Neuronal stem cell (in vitro differentiated cells): ENCODE measurements around the gene PHACTR3.

Experiments used
- DNase-seq: peaks from one replicate; pipeline ENCODE4 v3.0.0-alpha.2; 2013; ENCODE audit warnings: low spot score
- H2AFZ ChIP-seq: one replicate; pipeline ENCODE4 v1.6.1; 2013; ENCODE audit warnings: mild to moderate bottlenecking, low read length, inconsistent platforms
- H2AK5ac ChIP-seq: 2 replicates; pipeline ENCODE4 v1.6.1; 2013; ENCODE audit warnings: low read depth, mild to moderate bottlenecking, inconsistent platforms, low read length, moderate library complexity, mixed read lengths
- H2BK120ac ChIP-seq: 2 replicates; pipeline ENCODE4 v1.6.1; 2013; ENCODE audit warnings: low read depth, mild to moderate bottlenecking, inconsistent platforms, low read length, moderate library complexity, mixed read lengths
- H2BK12ac ChIP-seq: one replicate; pipeline ENCODE4 v1.6.1; 2013; ENCODE audit warnings: low read length, inconsistent platforms
- H2BK15ac ChIP-seq: 2 replicates; pipeline ENCODE4 v1.6.1; 2013; ENCODE audit warnings: mild to moderate bottlenecking, low read length, inconsistent platforms, mixed read lengths
- H2BK5ac ChIP-seq: one replicate; pipeline ENCODE4 v1.6.1; 2013; ENCODE audit warnings: inconsistent platforms, mild to moderate bottlenecking, low read length, moderate library complexity
- H3K14ac ChIP-seq: one replicate; pipeline ENCODE4 v1.6.1; 2013; ENCODE audit warnings: low read length, inconsistent platforms
- H3K18ac ChIP-seq: 2 replicates; pipeline ENCODE4 v1.6.1; 2013; ENCODE audit warnings: low read length, inconsistent platforms
- H3K23ac ChIP-seq: 2 replicates; pipeline ENCODE4 v1.6.1; 2013; ENCODE audit warnings: low read depth, mild to moderate bottlenecking, mixed read lengths, low read length, inconsistent platforms; ENCODE audit not compliant: poor library complexity
- H3K27ac ChIP-seq: replicated peaks from 3 replicates; pipeline ENCODE4 v1.5.1; 2013; ENCODE audit warnings: low read length, inconsistent platforms
- H3K27me3 ChIP-seq, 3 experiments: 2 replicates each; pipeline ENCODE4 v1.6.1; 2013; ENCODE audit warnings: low read length in 3 of 3, mild to moderate bottlenecking in 2 of 3, inconsistent platforms in 1 of 3, low read depth in 1 of 3, mixed read lengths in 1 of 3, moderate library complexity in 1 of 3; ENCODE audit not compliant: control insufficient read depth in 3 of 3, insufficient read depth in 3 of 3
- H3K36me3 ChIP-seq, 2 donors: replicated peaks in 1 of 2; 2 replicates each; pipeline ENCODE4 v1.6.1; 2013; ENCODE audit warnings: low read length in 2 of 2; ENCODE audit not compliant: control insufficient read depth in 2 of 2, insufficient read depth in 2 of 2
- H3K4ac ChIP-seq: 2 replicates; pipeline ENCODE4 v1.6.1; 2013; ENCODE audit warnings: inconsistent platforms, mild to moderate bottlenecking, low read length, moderate library complexity
- H3K4me1 ChIP-seq, 2 donors: 1 replicate in 1 of 2; 2 replicates in 1 of 2; pipeline ENCODE4 v1.6.1; 2013; ENCODE audit warnings: low read length in 2 of 2, low read depth in 1 of 2; ENCODE audit not compliant: control insufficient read depth in 2 of 2, insufficient read depth in 1 of 2
- H3K4me2 ChIP-seq: one replicate; pipeline ENCODE4 v1.6.1; 2013; ENCODE audit warnings: mild to moderate bottlenecking, low read length, inconsistent platforms; ENCODE audit not compliant: insufficient read depth, poor library complexity, severe bottlenecking
- H3K4me3 ChIP-seq, 2 donors: 2 replicates each; pipeline ENCODE4 v1.5.1; 2013; ENCODE audit warnings: low read length in 2 of 2, mild to moderate bottlenecking in 2 of 2, inconsistent platforms in 1 of 2, moderate library complexity in 1 of 2
- H3K79me1 ChIP-seq: one replicate; pipeline ENCODE4 v1.6.1; 2013; ENCODE audit warnings: low read depth, mild to moderate bottlenecking, inconsistent platforms, low read length, moderate library complexity
- H3K9ac ChIP-seq: one replicate; pipeline ENCODE4 v1.6.1; 2013; ENCODE audit warnings: mild to moderate bottlenecking, low read depth, low read length, inconsistent platforms; ENCODE audit not compliant: poor library complexity
- H3K9me3 ChIP-seq, 2 donors: replicated peaks in 1 of 2; 2 replicates each; pipeline versions ENCODE3 to v1.6.1; 2013; ENCODE audit warnings: low read length in 2 of 2, mild to moderate bottlenecking in 2 of 2, inconsistent platforms in 1 of 2, low read depth in 1 of 2, mixed read lengths in 1 of 2, moderate library complexity in 1 of 2; ENCODE audit not compliant: control insufficient read depth in 2 of 2, insufficient read depth in 1 of 2
- H4K8ac ChIP-seq: one replicate; pipeline ENCODE4 v1.6.1; 2013; ENCODE audit warnings: low read depth, mild to moderate bottlenecking, inconsistent platforms, low read length, moderate library complexity
- H4K91ac ChIP-seq: one replicate; pipeline ENCODE4 v1.6.1; 2013; ENCODE audit warnings: low read length, low read depth, mild to moderate bottlenecking, inconsistent platforms; ENCODE audit not compliant: poor library complexity
- whole genome bisulfite sequencing, 2 donors: extraction: QIAGEN DNeasy Blood & Tissue Kit; methylation state at CpG; one replicate each; pipeline ENCODE4 v1.1.7; 2013; ENCODE audit warnings: missing lambda C conversion rate in 2 of 2, mixed read lengths in 1 of 2; ENCODE audit not compliant: insufficient read length in 2 of 2, insufficient replicate concordance in 1 of 2; ENCODE audit errors: extremely low coverage in 2 of 2; 5-methylcytosine and 5-hydroxymethylcytosine counted together

Gene PHACTR3

DNA sequence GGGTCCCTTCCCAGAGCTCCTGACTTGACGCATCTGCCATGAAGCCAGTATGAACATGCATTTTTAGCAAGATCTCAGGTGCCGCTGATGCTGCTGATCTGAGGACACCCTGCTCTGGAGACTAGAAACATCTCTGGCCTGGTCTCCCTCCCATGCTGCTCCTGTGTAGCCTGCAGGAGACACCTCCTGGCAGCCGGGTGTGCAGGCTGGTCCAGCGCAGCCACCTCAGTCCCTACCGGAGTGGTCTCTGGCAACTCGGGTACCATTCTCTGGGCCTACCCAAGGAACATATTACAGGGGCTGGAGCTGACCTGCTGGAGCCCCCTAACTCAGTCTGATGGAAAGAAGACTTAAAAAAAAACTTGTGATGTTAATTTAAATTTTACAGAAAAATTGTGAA lies 20.1 kb downstream of the PHACTR3 start:
- WGBS, 2 donors: no CpG with 5 or more reads among the region's 6 CpGs
- no peak overlapping the region for H4K91ac ChIP-seq
- H3K4ac ChIP-seq: no peak overlapping the region
- no peak overlapping the region for H2AK5ac ChIP-seq
- no peak overlapping the region for H3K14ac ChIP-seq
- no peak overlapping the region for H3K18ac ChIP-seq
- H2BK120ac ChIP-seq: no peak overlapping the region
- H3K4me3 ChIP-seq: no peak overlapping the region
- peak overlapping the region; percentile 34 for H3K23ac ChIP-seq
- no peaks in the 10 kb centered on the region for H3K4me1 ChIP-seq
- no peak overlapping the region for H4K8ac ChIP-seq
- H3K9me3 ChIP-seq: peaks cover 0 to 28% of the 10 kb centered on the region in 2 donors
- no peak overlapping the region for H2BK5ac ChIP-seq
- peaks cover 0 to 5% (median 2%) of the 10 kb centered on the region in 3 experiments for H3K27me3 ChIP-seq
- no peaks in the 10 kb centered on the region for H3K79me1 ChIP-seq
- H3K36me3 ChIP-seq: no peaks in the 10 kb centered on the region
- no peak for DNase-seq
- H3K4me2 ChIP-seq: no peak overlapping the region
- H3K9ac ChIP-seq: no peak overlapping the region
- no peak overlapping the region for H2BK15ac ChIP-seq
- H2BK12ac ChIP-seq: no peak overlapping the region
- H2AFZ ChIP-seq: no peak overlapping the region
- H3K27ac ChIP-seq: no peak overlapping the region

DNA sequence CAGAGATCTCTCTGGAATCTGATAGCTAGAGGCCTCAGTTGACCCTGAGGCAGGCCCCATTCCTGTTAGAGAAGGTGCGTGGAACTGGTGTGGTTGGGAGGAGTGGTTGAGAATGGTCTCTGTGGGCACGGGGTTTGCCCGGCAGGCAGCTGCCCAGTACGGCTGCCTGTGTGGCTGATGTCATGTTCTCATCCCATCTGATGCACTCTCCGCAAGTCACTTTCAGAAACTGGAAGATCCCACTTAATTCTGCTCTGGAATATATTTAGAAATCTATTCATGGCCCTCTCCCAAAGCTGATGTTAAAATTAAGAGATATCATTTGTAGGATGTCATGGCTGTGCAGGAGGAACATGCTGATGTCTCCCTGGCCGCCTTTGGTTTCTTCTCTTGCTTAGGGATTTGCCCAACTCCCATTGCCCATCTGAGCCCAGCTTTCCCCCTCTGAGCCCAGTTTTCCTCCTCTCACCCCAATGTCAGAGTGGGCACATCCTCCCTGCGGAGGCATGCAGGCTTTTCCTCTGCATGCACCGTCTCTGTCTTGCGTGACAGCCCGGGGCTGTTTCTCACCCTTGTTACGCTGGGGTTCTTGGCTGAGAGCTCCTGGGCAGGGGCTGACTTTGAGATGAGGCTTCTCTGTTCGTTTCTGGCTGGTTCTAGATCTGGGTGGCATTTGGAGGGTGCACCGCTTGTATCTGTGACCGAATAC lies 21.0 kb downstream of the PHACTR3 start:
- no peak for DNase-seq
- Histone ChIP-seq H3K23ac (peak overlapping the region; percentile 6), H3K18ac (no peak overlapping the region), H3K9ac (no peak overlapping the region), H2BK5ac (no peak overlapping the region), H4K8ac (no peak overlapping the region), H3K79me1 (no peaks in the 10 kb centered on the region), H3K4me2 (no peak overlapping the region), H3K27me3 (peaks cover 0 to 5% (median 2%) of the 10 kb centered on the region in 3 experiments), H2AFZ (no peak overlapping the region), H4K91ac (no peak overlapping the region), H2BK15ac (no peak overlapping the region), H3K27ac (no peak overlapping the region), H2BK12ac (no peak overlapping the region), H3K4ac (no peak overlapping the region), H3K9me3 (peaks cover 0 to 28% of the 10 kb centered on the region in 2 donors), H3K4me3 (peak overlapping the region in 1 of 2 donors; percentile 37), H3K36me3 (no peaks in the 10 kb centered on the region), H2BK120ac (no peak overlapping the region), H3K14ac (peak overlapping the region; percentile 40), H2AK5ac (no peak overlapping the region), H3K4me1 (no peaks in the 10 kb centered on the region)
- no CpG with 5 or more reads among the region's 14 CpGs for WGBS, 2 donors

DNA sequence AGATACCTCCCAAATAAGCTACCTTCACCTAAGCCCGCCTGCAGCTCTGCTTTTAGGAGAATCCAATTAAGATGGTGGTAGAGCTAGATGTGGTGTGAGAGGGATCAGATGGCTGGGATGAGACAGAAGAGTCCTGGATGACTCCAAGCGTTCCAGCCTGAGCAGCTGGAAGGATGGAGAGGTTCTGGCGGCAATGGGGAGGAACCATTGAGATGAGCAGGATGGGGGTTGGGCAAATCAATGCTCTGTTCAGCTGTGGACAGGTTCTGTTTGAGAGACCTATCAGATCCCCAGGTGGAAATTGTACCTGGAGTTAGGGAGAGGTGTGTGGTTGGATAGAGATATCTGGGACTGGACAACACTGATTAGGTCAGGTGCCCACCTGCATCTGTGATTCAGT lies 23.0 kb downstream of the PHACTR3 start:
- no peak overlapping the region for H3K23ac ChIP-seq
- no peak overlapping the region for H2AFZ ChIP-seq
- no peak overlapping the region for H3K4me2 ChIP-seq
- H3K36me3 ChIP-seq: no peaks in the 10 kb centered on the region
- H3K79me1 ChIP-seq: no peaks in the 10 kb centered on the region
- no peak overlapping the region for H3K4me3 ChIP-seq
- WGBS, 2 donors: no CpG with 5 or more reads among the region's 3 CpGs
- DNase-seq: no peak
- no peak overlapping the region for H2AK5ac ChIP-seq
- H2BK15ac ChIP-seq: no peak overlapping the region
- H3K27ac ChIP-seq: no peak overlapping the region
- no peaks in the 10 kb centered on the region for H3K4me1 ChIP-seq
- no peak overlapping the region for H3K18ac ChIP-seq
- peaks cover 0 to 33% of the 10 kb centered on the region in 2 donors for H3K9me3 ChIP-seq
- no peak overlapping the region for H3K9ac ChIP-seq
- H2BK12ac ChIP-seq: no peak overlapping the region
- H3K14ac ChIP-seq: peak overlapping the region; percentile 48
- H4K8ac ChIP-seq: no peak overlapping the region
- no peak overlapping the region for H4K91ac ChIP-seq
- no peak overlapping the region for H2BK120ac ChIP-seq
- no peak overlapping the region for H3K4ac ChIP-seq
- H3K27me3 ChIP-seq: peaks cover 0 to 3% (median 0%) of the 10 kb centered on the region in 3 experiments
- H2BK5ac ChIP-seq: no peak overlapping the region

DNA sequence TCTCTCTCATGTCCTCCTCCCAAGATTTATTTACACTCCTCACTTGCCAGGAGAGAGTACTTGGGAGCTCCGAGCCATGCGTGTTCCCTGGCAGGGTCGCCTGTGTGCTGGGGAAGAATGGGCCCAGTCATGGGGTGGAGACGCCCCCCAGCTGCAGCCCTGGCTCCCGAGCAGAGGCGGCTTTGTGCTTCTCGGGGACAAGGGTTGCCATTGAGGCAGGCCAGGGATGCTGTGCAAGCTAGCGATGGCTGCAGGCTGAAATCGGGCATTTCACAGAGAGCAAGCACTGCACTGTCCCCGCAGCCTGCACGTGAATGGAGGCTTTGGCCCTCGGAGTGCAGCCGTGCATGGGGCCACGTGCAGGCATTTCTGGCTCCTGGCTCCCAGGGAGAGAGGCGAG lies 23.8 kb downstream of the PHACTR3 start:
- Histone ChIP-seq H3K4me3 (no peak overlapping the region), H3K27me3 (peaks cover 0 to 3% (median 0%) of the 10 kb centered on the region in 3 experiments), H3K14ac (peak overlapping the region; percentile 84), H3K9me3 (peaks cover 0 to 33% of the 10 kb centered on the region in 2 donors), H3K27ac (no peak overlapping the region), H2BK5ac (no peak overlapping the region), H2AFZ (no peak overlapping the region), H3K79me1 (no peaks in the 10 kb centered on the region), H3K4me2 (no peak overlapping the region), H2BK12ac (no peak overlapping the region), H3K4me1 (no peaks in the 10 kb centered on the region), H4K8ac (no peak overlapping the region), H2BK15ac (no peak overlapping the region), H3K23ac (peak overlapping the region; percentile 49), H2BK120ac (no peak overlapping the region), H3K4ac (no peak overlapping the region), H3K9ac (no peak overlapping the region), H4K91ac (no peak overlapping the region), H3K36me3 (no peaks in the 10 kb centered on the region), H2AK5ac (no peak overlapping the region), H3K18ac (no peak overlapping the region)
- no peak for DNase-seq
- WGBS, 2 donors: no CpG with 5 or more reads among the region's 15 CpGs
